Measurements from ENCODE around the gene FGD2. TPM values are rescaled to one million over a fixed set of nuclear protein-coding genes. Genes with fewer than 3 reads are reported as not detected.

FGD2 gene
- total and polyA plus RNA-seq, 2 experiments from 2014 or later, result 0.13 to 0.14 TPM

GRCh38 chr6:37004044-37004980 lies 1.1 kb upstream of the FGD2 start:
- peaks cover 9% of the 10 kb centered on the region for H3K27me3 Mint-ChIP-seq (ENCODE audit: insufficient read depth, low read depth, poor library complexity)
- ATAC-seq (no peak), DNase-seq (ENCODE audit: low spot score) (no peak)
- Histone ChIP-seq H3F3A (replicated peaks; ENCODE audit: low read depth) (no peaks in the 10 kb centered on the region), H3K36me3 (ENCODE audit: insufficient read depth) (no peaks in the 10 kb centered on the region), H3K4me3 (no peak overlapping the region), H4K20me1 (replicated peaks; ENCODE audit: insufficient read depth) (no peaks in the 10 kb centered on the region), H3K4me2 (no peak overlapping the region), H3K27me3 (ENCODE audit: insufficient read depth) (no peaks in the 10 kb centered on the region), H3K27ac (ENCODE audit: low read depth) (no peak overlapping the region), H3K4me1 (ENCODE audit: insufficient read depth) (no peaks in the 10 kb centered on the region), H3K79me2 (replicated peaks; ENCODE audit: insufficient read depth) (no peaks in the 10 kb centered on the region), H2AFZ (no peak overlapping the region), H3K9me2 (ENCODE audit: insufficient read depth) (no peaks in the 10 kb centered on the region)
- H3K9me3 Mint-ChIP-seq, result no peaks in the 10 kb centered on the region
- peaks cover 3% of the 10 kb centered on the region; the same call in 2 of the 3 replicates for H3K4me1 Mint-ChIP-seq
- H3K4me3 Mint-ChIP-seq, result no peak overlapping the region
- H3K36me3 Mint-ChIP-seq (ENCODE audit: low read depth), result no peaks in the 10 kb centered on the region; the same call in 2 of the 3 replicates
- TF ChIP-seq ZNF331 (CRISPR knock-in tag; IDR thresholded peaks at IDR 0.05; ENCODE audit: low read depth) (no peak), STAT1 (IDR thresholded peaks at IDR 0.05; ENCODE audit: unreplicated experiment) (no peak), ZNF462 (CRISPR knock-in tag; IDR thresholded peaks at IDR 0.05) (no peak), POLR2AphosphoS5 (IDR thresholded peaks at IDR 0.05; ENCODE audit: low read depth) (no peak), ZNF114 (CRISPR knock-in tag; IDR thresholded peaks at IDR 0.05) (no peak), JUNB (IDR thresholded peaks at IDR 0.05; ENCODE audit: unreplicated experiment) (no peak), REST (IDR thresholded peaks at IDR 0.05; ENCODE audit: unreplicated experiment) (no peak), CREB1 (CRISPR knock-in tag; IDR thresholded peaks at IDR 0.05; ENCODE audit: low read depth) (no peak), EZH2phosphoT487 (IDR thresholded peaks at IDR 0.05; ENCODE audit: unreplicated experiment) (no peak), NANOG (IDR thresholded peaks at IDR 0.05; ENCODE audit: borderline replicate concordance) (no peak), EZH2 (IDR thresholded peaks at IDR 0.05; ENCODE audit: low read depth, unreplicated experiment) (no peak)
- TF ChIP-seq, protein P1, sequence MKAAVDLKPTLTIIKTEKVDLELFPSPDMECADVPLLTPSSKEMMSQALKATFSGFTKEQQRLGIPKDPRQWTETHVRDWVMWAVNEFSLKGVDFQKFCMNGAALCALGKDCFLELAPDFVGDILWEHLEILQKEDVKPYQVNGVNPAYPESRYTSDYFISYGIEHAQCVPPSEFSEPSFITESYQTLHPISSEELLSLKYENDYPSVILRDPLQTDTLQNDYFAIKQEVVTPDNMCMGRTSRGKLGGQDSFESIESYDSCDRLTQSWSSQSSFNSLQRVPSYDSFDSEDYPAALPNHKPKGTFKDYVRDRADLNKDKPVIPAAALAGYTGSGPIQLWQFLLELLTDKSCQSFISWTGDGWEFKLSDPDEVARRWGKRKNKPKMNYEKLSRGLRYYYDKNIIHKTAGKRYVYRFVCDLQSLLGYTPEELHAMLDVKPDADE (IDR thresholded peaks at IDR 0.05), result no peak
- TF ChIP-seq, protein P2, sequence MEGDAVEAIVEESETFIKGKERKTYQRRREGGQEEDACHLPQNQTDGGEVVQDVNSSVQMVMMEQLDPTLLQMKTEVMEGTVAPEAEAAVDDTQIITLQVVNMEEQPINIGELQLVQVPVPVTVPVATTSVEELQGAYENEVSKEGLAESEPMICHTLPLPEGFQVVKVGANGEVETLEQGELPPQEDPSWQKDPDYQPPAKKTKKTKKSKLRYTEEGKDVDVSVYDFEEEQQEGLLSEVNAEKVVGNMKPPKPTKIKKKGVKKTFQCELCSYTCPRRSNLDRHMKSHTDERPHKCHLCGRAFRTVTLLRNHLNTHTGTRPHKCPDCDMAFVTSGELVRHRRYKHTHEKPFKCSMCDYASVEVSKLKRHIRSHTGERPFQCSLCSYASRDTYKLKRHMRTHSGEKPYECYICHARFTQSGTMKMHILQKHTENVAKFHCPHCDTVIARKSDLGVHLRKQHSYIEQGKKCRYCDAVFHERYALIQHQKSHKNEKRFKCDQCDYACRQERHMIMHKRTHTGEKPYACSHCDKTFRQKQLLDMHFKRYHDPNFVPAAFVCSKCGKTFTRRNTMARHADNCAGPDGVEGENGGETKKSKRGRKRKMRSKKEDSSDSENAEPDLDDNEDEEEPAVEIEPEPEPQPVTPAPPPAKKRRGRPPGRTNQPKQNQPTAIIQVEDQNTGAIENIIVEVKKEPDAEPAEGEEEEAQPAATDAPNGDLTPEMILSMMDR (conservative IDR thresholded peaks at IDR 0.05; ENCODE audit: low read depth in 2 of 2), result no peak
- H3K27ac Mint-ChIP-seq, result no peak overlapping the region
